ENCODE data around the gene LRIT2. TPM values are rescaled to one million over a fixed set of nuclear protein-coding genes. Genes with fewer than 3 reads are reported as not detected.

LRIT2 gene
- total and polyA plus RNA-seq, 8 donors: not detected

- Histone ChIP-seq H3K27ac (no peak overlapping the region), H3K4me3 (no peak overlapping the region), H3K9me3 (no peaks in the 10 kb centered on the region), H3K36me3 (no peaks in the 10 kb centered on the region), H3K4me1 (no peaks in the 10 kb centered on the region), H3K27me3 (no peaks in the 10 kb centered on the region)
- WGBS, 2 donors: 46 to 54% methylated on average over 6 of the region's 6 CpGs
- DNase-seq (no peak), FAIRE-seq (no peak), ATAC-seq (no peak)
- intact Hi-C loops (cut with DNase I): no loop called here
- TF ChIP-seq CTCF (IDR thresholded peaks at IDR 0.05): no peak
Measured at GRCh38 chr10:84201244-84201606, 24.1 kb downstream of the LRIT2 start.

DNA sequence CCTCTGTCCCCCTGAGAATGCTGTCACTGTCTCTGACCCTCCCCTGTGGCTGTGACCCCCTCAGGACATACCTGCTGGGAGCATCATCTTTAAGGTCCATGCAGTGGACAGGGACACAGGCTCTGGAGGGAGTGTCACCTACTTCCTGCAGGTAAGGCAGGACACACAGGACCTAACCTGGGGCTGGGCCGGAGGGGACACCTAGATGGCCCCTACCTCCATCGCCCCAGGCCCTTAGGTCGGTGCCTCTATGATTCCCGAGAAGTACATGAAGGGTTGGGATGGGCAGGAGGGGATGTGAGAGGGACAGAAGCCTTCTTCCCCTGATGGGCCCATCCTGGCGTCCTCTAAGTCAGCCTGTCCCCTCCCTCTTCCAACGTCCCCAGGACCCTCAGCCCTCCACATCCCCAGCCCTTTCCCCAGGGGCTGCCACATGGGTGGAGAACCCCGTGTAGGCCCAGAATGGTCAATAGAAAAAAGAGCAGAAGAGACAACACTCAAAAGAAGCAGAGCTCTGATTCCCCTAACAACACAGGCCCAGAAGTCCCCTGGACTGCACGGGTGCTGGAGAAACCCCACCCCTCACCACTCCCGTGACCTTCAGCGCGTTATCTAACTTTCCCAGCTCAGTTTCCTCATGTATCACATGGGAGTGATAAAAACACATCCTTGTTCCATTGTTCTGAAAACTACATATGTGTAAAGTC lies 24.7 kb downstream of the LRIT2 start:
- H3K4me1 ChIP-seq: no peaks in the 10 kb centered on the region
- FAIRE-seq: no peak
- H3K36me3 ChIP-seq: no peaks in the 10 kb centered on the region
- no peaks in the 10 kb centered on the region for H3K9me3 ChIP-seq
- H3K4me3 ChIP-seq: no peak overlapping the region
- intact Hi-C loops (cut with DNase I): no loop called here
- H3K27me3 ChIP-seq: no peaks in the 10 kb centered on the region
- DNase-seq: no peak
- peak in 1 of 4 donors; percentile 46 for ATAC-seq
- 46 to 55% methylated on average over 10 to 11 of the region's 11 CpGs for WGBS, 2 donors
- TF ChIP-seq CTCF (IDR thresholded peaks at IDR 0.05): no peak
- no peak overlapping the region for H3K27ac ChIP-seq

- Histone ChIP-seq H3K4me3 (no peak overlapping the region), H3K9me3 (no peaks in the 10 kb centered on the region), H3K4me1 (peaks cover 0 to 6% (median 5%) of the 10 kb centered on the region in 3 donors), H3K27ac (no peak overlapping the region), H3K36me3 (no peaks in the 10 kb centered on the region), H3K27me3 (peaks cover 0 to 10% (median 0%) of the 10 kb centered on the region in 4 donors)
- no peak for TF ChIP-seq CTCF (IDR thresholded peaks at IDR 0.05)
- intact Hi-C loops (cut with DNase I): no loop called here
- DNase-seq (no peak), FAIRE-seq (no peak), ATAC-seq (no peak)
- WGBS, 2 donors: 66 to 74% methylated on average over 7 of the region's 7 CpGs
Measured at GRCh38 chr10:84198206-84198915, 27.0 kb downstream of the LRIT2 start.

GRCh38 chr10:84197643-84198042 lies 27.7 kb downstream of the LRIT2 start:
- FAIRE-seq: no peak
- Histone ChIP-seq H3K4me1 (peaks cover 0 to 6% (median 5%) of the 10 kb centered on the region in 3 donors), H3K9me3 (no peaks in the 10 kb centered on the region), H3K27ac (no peak overlapping the region), H3K27me3 (peaks cover 0 to 10% (median 0%) of the 10 kb centered on the region in 4 donors), H3K4me3 (no peak overlapping the region), H3K36me3 (no peaks in the 10 kb centered on the region)
- no peak for TF ChIP-seq CTCF (IDR thresholded peaks at IDR 0.05)
- intact Hi-C loops (cut with DNase I): no loop called here
- WGBS, 2 donors: 64 to 67% methylated on average over 5 of the region's 5 CpGs
- ATAC-seq: no peak
- DNase-seq: no peak

GRCh38 chr10:84196941-84197340 lies 28.4 kb downstream of the LRIT2 start:
- FAIRE-seq (no peak), ATAC-seq (no peak), DNase-seq (no peak)
- Histone ChIP-seq H3K4me1 (peaks cover 0 to 6% (median 5%) of the 10 kb centered on the region in 3 donors), H3K4me3 (no peak overlapping the region), H3K9me3 (no peaks in the 10 kb centered on the region), H3K36me3 (no peaks in the 10 kb centered on the region), H3K27ac (no peak overlapping the region), H3K27me3 (peaks cover 0 to 10% (median 0%) of the 10 kb centered on the region in 4 donors)
- WGBS, 2 donors: 45 to 54% methylated on average over 5 of the region's 5 CpGs
- no peak for TF ChIP-seq CTCF (IDR thresholded peaks at IDR 0.05)
- intact Hi-C loops (cut with DNase I): no loop called here
